ENCODE measurements around the gene HOXA6.

Gene HOXA6

DNA sequence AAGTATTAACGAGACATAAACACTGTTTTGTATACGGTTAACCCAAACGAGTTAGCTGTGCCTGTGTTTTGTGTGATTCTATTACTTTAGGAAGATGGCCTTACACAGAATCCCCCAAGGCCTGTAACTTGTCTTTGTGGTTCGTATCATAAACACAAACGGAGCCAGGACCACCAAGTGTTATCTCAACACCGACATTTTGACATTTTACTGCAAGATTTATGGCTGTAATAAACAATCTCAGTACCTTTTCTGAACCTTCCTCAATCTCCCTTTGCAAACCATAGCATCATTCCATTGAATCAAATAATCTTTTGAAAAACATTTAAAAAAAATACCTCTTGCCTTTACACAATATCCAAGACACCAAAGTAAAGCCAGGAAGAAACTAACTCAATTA is 14.6 kb downstream of the HOXA6 start:
- Histone ChIP-seq H3K4me3 (replicated peaks; ENCODE audit: insufficient read depth, low read length) (no peak overlapping the region), H3K27me3 (ENCODE audit: insufficient read depth, poor library complexity, severe bottlenecking) (peaks cover 3% of the 10 kb centered on the region), H3K27ac (replicated peaks) (no peak overlapping the region)
- TF ChIP-seq, protein P1, sequence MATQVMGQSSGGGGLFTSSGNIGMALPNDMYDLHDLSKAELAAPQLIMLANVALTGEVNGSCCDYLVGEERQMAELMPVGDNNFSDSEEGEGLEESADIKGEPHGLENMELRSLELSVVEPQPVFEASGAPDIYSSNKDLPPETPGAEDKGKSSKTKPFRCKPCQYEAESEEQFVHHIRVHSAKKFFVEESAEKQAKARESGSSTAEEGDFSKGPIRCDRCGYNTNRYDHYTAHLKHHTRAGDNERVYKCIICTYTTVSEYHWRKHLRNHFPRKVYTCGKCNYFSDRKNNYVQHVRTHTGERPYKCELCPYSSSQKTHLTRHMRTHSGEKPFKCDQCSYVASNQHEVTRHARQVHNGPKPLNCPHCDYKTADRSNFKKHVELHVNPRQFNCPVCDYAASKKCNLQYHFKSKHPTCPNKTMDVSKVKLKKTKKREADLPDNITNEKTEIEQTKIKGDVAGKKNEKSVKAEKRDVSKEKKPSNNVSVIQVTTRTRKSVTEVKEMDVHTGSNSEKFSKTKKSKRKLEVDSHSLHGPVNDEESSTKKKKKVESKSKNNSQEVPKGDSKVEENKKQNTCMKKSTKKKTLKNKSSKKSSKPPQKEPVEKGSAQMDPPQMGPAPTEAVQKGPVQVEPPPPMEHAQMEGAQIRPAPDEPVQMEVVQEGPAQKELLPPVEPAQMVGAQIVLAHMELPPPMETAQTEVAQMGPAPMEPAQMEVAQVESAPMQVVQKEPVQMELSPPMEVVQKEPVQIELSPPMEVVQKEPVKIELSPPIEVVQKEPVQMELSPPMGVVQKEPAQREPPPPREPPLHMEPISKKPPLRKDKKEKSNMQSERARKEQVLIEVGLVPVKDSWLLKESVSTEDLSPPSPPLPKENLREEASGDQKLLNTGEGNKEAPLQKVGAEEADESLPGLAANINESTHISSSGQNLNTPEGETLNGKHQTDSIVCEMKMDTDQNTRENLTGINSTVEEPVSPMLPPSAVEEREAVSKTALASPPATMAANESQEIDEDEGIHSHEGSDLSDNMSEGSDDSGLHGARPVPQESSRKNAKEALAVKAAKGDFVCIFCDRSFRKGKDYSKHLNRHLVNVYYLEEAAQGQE (IDR thresholded peaks at IDR 0.05; ENCODE audit: insufficient replicate concordance, low read depth): no peak
- TF ChIP-seq GABPA (IDR thresholded peaks at IDR 0.05; ENCODE audit: low read depth) (no peak), SPI1 (IDR thresholded peaks at IDR 0.05; ENCODE audit: borderline replicate concordance, low read depth) (no peak), POLR2AphosphoS5 (IDR thresholded peaks at IDR 0.05; ENCODE audit: low read depth) (no peak)
- TF ChIP-seq, protein P2, sequence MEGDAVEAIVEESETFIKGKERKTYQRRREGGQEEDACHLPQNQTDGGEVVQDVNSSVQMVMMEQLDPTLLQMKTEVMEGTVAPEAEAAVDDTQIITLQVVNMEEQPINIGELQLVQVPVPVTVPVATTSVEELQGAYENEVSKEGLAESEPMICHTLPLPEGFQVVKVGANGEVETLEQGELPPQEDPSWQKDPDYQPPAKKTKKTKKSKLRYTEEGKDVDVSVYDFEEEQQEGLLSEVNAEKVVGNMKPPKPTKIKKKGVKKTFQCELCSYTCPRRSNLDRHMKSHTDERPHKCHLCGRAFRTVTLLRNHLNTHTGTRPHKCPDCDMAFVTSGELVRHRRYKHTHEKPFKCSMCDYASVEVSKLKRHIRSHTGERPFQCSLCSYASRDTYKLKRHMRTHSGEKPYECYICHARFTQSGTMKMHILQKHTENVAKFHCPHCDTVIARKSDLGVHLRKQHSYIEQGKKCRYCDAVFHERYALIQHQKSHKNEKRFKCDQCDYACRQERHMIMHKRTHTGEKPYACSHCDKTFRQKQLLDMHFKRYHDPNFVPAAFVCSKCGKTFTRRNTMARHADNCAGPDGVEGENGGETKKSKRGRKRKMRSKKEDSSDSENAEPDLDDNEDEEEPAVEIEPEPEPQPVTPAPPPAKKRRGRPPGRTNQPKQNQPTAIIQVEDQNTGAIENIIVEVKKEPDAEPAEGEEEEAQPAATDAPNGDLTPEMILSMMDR (IDR thresholded peaks at IDR 0.05; ENCODE audit: insufficient read depth, low read length): no peak
- no peak for DNase-seq (ENCODE audit: low read depth in 1 of 2, low spot score in 1 of 2)

DNA sequence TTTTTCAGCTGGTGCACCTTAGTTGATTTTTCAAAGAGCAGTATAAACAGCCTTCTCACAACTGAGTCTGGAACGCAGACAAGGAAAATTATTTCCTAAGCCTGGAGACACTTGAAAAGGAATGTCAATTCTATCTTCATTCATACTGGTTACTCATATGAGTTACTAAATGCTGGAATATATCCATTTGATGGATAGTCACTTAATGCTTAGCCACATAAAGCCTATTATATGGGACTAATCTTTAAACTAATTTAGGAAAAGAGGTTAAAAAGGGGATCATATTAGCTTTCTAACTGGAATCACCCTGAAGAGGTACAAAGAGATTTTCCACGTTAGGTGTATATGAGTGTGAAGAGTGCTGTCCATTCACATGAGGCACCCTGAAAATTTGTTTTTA is 15.4 kb downstream of the HOXA6 start:
- Histone ChIP-seq H3K27me3 (ENCODE audit: insufficient read depth, poor library complexity, severe bottlenecking) (no peaks in the 10 kb centered on the region), H3K4me3 (replicated peaks; ENCODE audit: insufficient read depth, low read length) (no peak overlapping the region), H3K27ac (replicated peaks) (no peak overlapping the region)
- TF ChIP-seq GABPA (IDR thresholded peaks at IDR 0.05; ENCODE audit: low read depth) (no peak), POLR2AphosphoS5 (IDR thresholded peaks at IDR 0.05; ENCODE audit: low read depth) (no peak), SPI1 (IDR thresholded peaks at IDR 0.05; ENCODE audit: borderline replicate concordance, low read depth) (no peak)
- TF ChIP-seq, protein P1 (IDR thresholded peaks at IDR 0.05; ENCODE audit: insufficient replicate concordance, low read depth): no peak
- TF ChIP-seq, protein P2 (IDR thresholded peaks at IDR 0.05; ENCODE audit: insufficient read depth, low read length): no peak
- DNase-seq (ENCODE audit: low read depth in 1 of 2, low spot score in 1 of 2): no peak

DNA sequence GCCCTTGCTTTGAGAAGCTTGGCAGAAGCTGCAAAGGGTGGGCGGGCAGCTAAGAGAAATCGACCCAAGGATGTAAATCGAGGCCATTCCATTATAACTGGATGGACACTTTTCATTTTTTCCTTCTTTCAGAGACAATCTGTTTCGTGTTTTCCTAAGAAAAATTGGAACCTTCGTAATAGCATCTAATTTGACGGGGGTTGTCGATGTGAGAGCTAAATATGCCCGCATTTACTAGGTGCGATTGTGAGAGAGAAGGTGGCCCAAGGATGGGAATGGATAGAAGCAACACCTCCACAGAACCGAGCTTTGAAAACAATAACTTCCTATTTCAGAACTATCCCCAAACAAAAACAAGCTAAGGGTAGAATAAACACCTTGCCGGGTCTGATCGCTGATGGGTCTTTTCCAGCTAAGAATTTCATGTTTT is 16.2 kb downstream of the HOXA6 start:
- DNase-seq (ENCODE audit: low read depth in 1 of 2, low spot score in 1 of 2): no peak
- no peaks in the 10 kb centered on the region for H3K27me3 ChIP-seq (ENCODE audit: insufficient read depth, poor library complexity, severe bottlenecking)
- peak overlapping the region; percentile 67 for H3K27ac ChIP-seq (replicated peaks)
- peak overlapping the region; percentile 50 for H3K4me3 ChIP-seq (replicated peaks; ENCODE audit: insufficient read depth, low read length)
- TF ChIP-seq GABPA (IDR thresholded peaks at IDR 0.05; ENCODE audit: low read depth) (no peak), SPI1 (IDR thresholded peaks at IDR 0.05; ENCODE audit: borderline replicate concordance, low read depth) (no peak), POLR2AphosphoS5 (IDR thresholded peaks at IDR 0.05; ENCODE audit: low read depth) (no peak)
- TF ChIP-seq, protein P2 (IDR thresholded peaks at IDR 0.05; ENCODE audit: insufficient read depth, low read length): no peak
- TF ChIP-seq, protein P1 (IDR thresholded peaks at IDR 0.05; ENCODE audit: insufficient replicate concordance, low read depth): no peak
